ENCODE results near the gene DDX1.

DNA sequence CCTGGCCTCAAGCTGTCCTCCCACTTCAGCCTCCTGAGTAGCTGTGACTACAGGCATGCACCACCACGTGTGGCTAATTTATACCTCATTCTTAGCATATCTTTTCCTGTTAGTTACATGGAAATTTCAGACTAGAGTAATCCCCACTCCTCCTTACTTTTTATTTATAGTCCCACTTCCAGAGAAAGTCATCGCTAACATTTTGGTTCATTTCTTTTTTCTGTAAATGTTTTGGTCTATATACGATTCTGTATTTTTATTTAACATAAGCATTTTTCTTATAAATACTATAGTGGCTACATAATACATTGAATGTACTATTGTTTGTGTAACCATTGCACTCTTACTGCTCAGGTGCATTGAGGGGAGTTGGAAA, 42.3 kb downstream of the DDX1 start:
- TF ChIP-seq, protein P1, sequence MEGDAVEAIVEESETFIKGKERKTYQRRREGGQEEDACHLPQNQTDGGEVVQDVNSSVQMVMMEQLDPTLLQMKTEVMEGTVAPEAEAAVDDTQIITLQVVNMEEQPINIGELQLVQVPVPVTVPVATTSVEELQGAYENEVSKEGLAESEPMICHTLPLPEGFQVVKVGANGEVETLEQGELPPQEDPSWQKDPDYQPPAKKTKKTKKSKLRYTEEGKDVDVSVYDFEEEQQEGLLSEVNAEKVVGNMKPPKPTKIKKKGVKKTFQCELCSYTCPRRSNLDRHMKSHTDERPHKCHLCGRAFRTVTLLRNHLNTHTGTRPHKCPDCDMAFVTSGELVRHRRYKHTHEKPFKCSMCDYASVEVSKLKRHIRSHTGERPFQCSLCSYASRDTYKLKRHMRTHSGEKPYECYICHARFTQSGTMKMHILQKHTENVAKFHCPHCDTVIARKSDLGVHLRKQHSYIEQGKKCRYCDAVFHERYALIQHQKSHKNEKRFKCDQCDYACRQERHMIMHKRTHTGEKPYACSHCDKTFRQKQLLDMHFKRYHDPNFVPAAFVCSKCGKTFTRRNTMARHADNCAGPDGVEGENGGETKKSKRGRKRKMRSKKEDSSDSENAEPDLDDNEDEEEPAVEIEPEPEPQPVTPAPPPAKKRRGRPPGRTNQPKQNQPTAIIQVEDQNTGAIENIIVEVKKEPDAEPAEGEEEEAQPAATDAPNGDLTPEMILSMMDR (IDR thresholded peaks at IDR 0.05) = no peak
- TF ChIP-seq POLR2A (IDR thresholded peaks at IDR 0.05) (no peak), EP300 (IDR thresholded peaks at IDR 0.05) (no peak)

Measured in ovary (tissue), 3 donors.